HG03135 (cell line): Measurements from ENCODE around the gene PHF21B.

Experiments used
- ATAC-seq: cut with Tn5 transposase; IDR thresholded peaks from one replicate; pipeline ENCODE4 v1.9.1; 2021; ENCODE audit warnings: mild to moderate bottlenecking, moderate library complexity; ENCODE audit not compliant: unreplicated experiment

The PHF21B gene

DNA sequence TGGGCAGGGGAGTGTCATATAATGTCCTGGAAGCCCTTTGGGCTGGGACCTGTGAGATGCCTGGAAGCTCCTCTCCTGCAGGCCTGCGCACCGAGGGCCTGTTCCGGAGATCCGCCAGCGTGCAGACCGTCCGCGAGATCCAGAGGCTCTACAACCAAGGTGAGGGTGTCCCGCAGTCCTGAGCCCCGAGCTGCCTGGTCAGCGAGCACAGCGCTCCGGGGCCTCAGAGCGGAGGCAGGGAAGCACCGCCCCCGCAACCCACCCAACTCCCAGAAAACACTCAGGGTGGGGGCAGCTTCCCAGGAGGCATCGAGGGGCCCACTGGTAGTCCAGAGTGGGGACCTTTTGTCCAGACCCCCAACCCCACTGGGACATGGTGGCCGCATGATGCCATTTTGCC lies 161.9 kb downstream of the PHF21B start:
- ATAC-seq, result no peak

- ATAC-seq, result no peak
Measured at GRCh38 chr22:44847380-44847779, 162.4 kb downstream of the PHF21B start.

DNA sequence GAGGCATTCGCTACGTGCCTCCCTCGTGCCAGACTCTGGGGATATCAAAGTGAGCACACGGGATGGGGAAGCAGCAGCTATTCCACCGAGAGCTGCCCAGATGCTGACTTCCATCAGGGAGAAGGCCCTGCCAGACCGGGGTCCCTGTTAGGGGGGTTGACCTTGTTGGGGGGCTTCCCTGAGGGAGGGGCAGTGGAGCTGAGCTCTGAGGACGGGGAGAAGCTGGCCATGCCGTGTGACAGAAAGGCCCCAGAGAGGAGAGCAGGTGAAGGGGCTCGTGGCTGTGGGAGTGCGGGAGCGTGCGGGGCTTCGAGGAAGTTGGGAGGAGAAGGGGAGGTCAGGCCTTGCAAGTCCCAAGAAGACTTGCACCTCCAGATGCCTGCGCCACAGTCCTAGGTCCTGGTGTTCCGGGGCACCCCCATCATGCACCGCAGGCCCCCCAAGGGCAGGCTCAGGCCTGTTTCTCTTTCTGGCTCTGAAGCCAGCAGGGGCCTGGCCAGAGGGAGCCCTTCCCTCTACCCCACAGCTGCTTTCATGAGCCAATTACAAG lies 163.0 kb downstream of the PHF21B start:
- ATAC-seq, result no peak

- ATAC-seq, result no peak
Measured at GRCh38 chr22:44845796-44846720, 163.7 kb downstream of the PHF21B start.

DNA sequence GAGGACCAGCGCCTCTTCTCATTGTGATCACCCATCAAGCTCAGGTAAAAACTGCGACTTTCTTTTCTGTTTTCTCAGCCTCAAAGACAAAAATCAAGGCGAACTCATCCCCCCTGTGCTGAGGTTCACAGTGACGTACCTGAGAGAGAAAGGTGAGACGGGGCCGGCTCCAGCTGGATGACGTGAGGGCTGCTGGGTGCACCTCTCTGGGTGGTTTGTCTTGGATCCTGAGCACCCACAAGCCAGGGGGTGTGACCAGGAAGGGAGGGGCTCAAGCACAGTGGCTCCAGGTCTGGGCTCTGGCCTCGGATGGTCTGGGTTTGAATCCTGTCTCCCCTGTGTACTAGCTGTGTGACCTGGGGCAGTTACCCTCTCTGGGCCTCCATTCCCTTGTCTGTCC lies 164.6 kb downstream of the PHF21B start:
- no peak for ATAC-seq

GRCh38 chr22:44842417-44842816 lies 167.4 kb downstream of the PHF21B start:
- ATAC-seq, result no peak

GRCh38 chr22:44840611-44841322 lies 169.0 kb downstream of the PHF21B start:
- ATAC-seq, result no peak

- ATAC-seq, result no peak
Measured at GRCh38 chr22:44839721-44840120, 170.1 kb downstream of the PHF21B start.

GRCh38 chr22:44839061-44839460 lies 170.7 kb downstream of the PHF21B start:
- no peak for ATAC-seq

GRCh38 chr22:44838316-44839016 lies 171.3 kb downstream of the PHF21B start:
- ATAC-seq, result no peak

DNA sequence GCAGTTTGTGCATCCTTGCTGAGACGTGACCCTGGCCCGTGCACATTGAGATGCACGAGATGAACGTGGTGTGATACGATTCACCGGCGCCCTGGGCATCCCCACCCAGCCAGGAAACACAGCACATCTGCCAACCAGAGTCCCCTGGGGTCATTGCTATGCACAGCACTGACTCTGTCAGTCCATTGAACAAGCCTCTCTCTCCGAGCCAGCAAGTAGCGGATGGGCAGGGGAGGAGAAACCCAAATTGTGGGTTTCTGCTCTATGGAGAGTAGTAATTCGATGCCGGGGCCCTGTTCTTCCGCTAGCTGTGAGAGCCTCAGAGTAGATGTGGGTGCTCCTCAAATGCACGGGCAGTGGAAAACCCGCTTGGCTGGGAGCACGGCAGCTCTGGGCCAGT lies 172.3 kb downstream of the PHF21B start:
- ATAC-seq, result no peak

GRCh38 chr22:44834065-44834464 lies 175.7 kb downstream of the PHF21B start:
- ATAC-seq, result no peak

DNA sequence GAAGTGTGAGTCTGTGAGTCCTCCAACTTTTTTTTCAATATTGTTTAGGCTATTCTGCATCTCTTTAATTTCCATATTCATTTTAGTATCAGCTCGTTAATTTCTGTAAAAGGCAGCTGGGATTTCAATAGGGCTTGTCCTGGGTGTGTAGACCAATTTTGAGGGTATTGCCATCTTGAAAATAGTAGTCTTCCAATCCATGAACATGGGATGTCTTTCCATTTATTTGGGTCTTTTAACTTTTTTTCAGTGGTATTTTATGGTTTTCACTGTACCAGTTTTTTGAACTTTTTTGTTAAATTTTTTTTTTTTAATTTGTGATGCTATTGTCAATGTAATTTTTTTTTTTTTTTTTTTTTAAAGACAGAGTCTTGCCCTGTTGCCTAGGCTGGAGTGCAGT lies 177.9 kb downstream of the PHF21B start:
- ATAC-seq, result no peak
